Forelimb muscle (tissue), 1 donor: ENCODE results near the gene FOXP1. TPM values are rescaled to one million over a fixed set of nuclear protein-coding genes. Genes with fewer than 3 reads are reported as not detected.

Source experiments
- DNase-seq: peaks from one replicate; pipeline ENCODE4 v3.0.0-alpha.2; 2013; ENCODE audit warnings: low read depth
- polyA plus RNA-seq: library from polyadenylated mRNA; unstranded; fragments of 120-200 nt; gene quantifications from one replicate; pipeline ENCODE4 v1.2.1, GENCODE V29; 2013; ENCODE audit not compliant: insufficient read length

The FOXP1 gene
- polyA plus RNA-seq, 1 donor, result 15.8 TPM

- DNase-seq, result no peak
These were observed 4.4 kb upstream of the FOXP1 start for GRCh38 chr3:71587958-71588357.

DNA sequence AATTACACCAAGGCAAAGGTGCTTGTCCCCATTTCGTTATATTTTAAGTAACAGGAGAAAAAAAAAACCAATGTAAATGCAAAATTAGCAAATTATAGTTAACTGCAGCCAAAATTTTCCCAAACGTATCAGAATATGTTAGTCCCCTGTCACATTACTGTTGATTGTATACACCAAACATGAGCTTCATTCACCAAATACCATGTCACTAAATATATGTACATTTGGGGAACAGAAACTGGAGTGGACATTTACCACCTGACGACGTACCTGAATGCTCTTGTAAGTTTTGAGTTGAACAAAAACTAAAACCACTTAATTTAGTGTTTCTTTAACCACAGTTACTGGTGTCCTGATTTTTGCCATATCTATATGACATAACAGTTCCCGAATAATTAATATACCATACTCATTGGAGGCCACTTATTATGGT, 3.3 kb upstream of the FOXP1 start:
- DNase-seq, result no peak

DNA sequence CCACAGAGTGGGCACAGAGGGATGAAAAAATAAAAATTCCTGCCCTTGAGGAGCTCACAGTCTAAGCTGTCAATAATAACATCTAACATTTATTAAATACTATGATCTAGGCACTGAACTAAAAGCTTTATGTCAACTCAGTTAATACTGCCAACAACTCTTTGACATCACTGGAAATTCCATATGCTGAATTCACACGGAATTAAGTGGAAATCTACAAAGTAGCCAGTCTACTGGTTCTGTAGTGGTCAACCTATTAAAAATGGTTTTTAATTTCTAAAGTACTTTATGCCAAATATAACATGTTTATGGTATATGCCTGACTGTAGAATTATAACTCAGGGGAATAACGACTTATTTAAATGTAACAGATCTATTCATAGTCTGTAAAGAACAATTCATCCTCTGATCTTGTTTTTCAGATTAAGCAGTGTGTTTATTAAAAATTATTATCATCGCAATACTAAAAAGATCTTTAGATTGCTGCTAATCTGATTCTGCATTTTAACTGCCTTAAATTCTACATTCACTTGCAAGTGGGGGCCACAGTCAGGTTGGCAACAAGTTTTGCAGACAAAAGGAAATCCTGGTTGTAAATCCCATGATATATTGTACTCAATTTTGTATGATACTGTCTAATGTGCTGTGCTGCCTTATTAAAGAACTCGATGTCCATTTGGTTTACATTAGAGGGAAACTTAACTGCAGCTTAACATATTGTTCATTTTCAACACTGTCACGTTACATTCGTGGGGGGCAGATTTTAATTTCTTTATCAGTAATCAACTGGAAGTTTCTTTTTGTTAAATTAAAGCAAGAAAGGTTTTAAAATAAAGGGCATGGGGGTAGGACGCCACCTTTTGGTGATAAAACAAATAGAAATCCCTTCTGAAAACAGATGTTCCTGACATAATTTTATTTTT, 2.6 kb upstream of the FOXP1 start:
- no peak for DNase-seq

DNA sequence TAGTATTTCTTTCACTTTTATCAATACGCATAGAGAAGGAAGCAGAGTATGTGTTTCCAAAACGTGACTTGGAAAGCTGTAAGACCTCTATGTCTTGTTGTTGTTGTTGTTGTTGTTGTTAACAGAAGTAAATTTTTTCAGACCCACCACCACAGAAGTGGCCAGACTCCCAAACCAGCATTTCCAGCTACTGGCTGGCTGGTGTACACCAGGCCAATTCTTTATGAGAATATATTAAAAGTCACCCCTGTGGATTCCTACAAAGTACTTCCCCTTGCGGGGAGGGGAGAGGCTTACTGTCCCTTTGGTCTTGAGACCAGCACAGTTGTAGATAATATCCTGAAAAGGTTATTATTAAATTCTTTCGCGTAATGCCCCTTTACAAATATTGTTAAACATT, 1.6 kb upstream of the FOXP1 start:
- DNase-seq, result no peak

- DNase-seq, result no peak
These were observed 975 bp upstream of the FOXP1 start for GRCh38 chr3:71584394-71585011.

- no peak for DNase-seq
These were observed 639 bp downstream of the FOXP1 start for GRCh38 chr3:71582612-71583565.

- no peak for DNase-seq
These were observed 1.4 kb downstream of the FOXP1 start for GRCh38 chr3:71582036-71582611.

DNA sequence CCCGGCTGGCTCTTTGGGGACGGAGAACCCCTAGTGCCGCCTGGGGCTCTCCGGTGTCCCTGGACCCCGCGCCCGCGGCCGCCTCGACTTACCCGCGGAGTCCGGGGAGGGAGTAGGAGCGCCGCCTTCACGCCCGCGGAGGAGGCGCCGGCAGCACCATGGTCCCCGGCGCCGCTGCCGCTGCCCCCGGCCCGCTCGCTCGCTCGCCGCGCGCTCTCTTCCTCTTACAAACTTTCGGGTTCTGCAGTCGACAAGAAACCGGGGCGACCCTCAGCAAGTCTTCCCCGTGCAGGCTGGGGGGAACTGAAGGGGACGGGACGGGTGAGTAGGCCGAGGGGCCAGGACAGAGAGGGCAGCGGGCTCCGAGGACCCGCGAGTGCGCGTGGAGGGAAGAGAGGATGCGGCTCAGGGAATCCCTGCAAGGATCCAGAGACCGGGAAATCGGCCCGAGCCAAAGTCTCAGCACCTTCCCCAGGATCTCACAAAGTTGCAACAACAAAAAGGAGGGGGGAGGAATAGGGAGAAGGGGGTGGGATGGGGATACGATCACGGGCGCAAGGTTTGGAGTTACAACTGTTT, 2.0 kb downstream of the FOXP1 start:
- no peak for DNase-seq

- DNase-seq, result no peak
These were observed 2.7 kb downstream of the FOXP1 start for GRCh38 chr3:71580636-71581456.

- DNase-seq, result no peak
These were observed 3.6 kb downstream of the FOXP1 start for GRCh38 chr3:71579935-71580406.

- no peak for DNase-seq
These were observed 4.1 kb downstream of the FOXP1 start for GRCh38 chr3:71579326-71579934.

GRCh38 chr3:71578054-71578751, 5.3 kb downstream of the FOXP1 start:
- DNase-seq, result no peak

GRCh38 chr3:71577011-71577410, 6.5 kb downstream of the FOXP1 start:
- no peak for DNase-seq

GRCh38 chr3:71575433-71575832, 8.1 kb downstream of the FOXP1 start:
- DNase-seq, result no peak

GRCh38 chr3:71573181-71573580, 10.3 kb downstream of the FOXP1 start:
- no peak for DNase-seq

DNA sequence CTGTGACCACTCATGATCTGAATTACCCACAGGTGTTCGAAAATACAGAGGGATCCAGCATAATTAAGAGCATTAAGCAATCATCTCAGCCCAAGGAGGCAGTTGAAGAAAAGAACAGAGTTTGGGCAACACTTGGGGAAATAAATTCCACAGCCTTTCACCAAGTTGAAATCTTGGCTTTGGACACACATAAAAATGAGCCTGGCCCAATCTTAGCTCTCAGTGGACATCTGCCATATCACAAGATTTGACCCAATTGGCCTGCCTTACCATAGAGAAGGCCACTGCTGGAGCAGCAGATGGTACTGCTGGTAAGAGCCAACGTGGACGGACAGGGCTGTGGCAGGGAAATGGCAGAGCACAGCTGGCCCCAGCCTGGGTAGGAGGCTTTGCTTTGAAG, 13.0 kb downstream of the FOXP1 start:
- no peak for DNase-seq

GRCh38 chr3:71568207-71568606, 15.3 kb downstream of the FOXP1 start:
- DNase-seq, result no peak

DNA sequence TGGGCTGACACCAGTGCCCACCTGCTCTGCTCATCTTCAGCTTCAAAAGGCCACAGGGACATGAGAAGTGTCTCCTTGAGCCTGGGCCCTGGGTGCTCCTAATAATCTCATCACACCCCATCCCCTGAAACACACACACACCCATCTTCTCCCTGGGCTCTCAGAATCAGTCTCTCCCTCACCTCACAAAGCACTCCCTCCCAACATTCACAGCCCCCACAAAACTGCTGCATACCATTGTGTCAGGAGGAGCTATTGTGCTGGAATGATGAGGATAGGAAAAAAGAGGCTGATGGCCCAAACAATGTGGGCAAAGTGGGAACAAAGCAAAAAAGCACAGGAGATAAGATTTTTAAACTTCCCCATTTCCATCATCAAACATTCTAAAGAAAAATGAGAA, 16.8 kb downstream of the FOXP1 start:
- no peak for DNase-seq

- no peak for DNase-seq
These were observed 17.6 kb downstream of the FOXP1 start for GRCh38 chr3:71565976-71566375.
